ENCODE measurements around the gene STX4. TPM values are rescaled to one million over a fixed set of nuclear protein-coding genes. Genes with fewer than 3 reads are reported as not detected.
A peak's percentile ranks its signal among the peaks of the same experiment; 100 is the strongest.

STX4 gene
- total and polyA plus RNA-seq, 9 of the 15 experiments (the other 6 are each of a cell fraction or from before 2014, with no cell fraction given) = 3.2 to 48.0 (median 21.5) TPM

DNA sequence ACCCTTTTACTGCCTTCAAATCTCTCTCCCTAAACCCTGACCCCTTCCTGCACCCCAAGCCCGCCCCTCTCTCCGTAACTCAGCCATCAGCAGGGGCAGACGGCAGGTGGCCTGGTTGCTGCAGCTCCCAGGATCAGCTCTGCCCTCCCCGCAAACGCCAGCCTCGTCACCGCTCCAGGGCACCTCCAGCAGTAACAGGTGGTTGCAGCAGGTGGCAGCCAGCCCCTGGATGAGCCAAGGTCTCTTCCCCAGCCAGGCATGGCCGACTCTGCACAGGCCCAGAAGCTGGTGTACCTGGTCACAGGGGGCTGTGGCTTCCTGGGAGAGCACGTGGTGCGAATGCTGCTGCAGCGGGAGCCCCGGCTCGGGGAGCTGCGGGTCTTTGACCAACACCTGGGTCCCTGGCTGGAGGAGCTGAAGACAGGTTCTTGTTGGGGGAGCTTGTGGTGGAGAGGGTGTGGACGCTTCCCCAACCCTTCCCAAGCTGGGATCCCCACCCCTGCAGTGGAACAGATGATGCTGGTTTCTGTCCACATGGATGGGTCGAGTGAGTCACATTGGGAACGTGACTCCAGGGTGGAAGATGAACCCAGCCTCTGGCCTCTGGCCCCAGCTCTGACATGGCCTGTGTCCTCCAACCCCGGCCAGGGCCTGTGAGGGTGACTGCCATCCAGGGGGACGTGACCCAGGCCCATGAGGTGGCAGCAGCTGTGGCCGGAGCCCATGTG is 47.8 kb upstream of the STX4 start (continued):
- TF ChIP-seq ATF7 (IDR thresholded peaks at IDR 0.05) (peak; percentile 3; the same call in 1 of the 2 replicates), MTA3 (IDR thresholded peaks at IDR 0.05; ENCODE audit: borderline replicate concordance) (no peak), SRSF3 (IDR thresholded peaks at IDR 0.05; ENCODE audit: insufficient read depth, low read length) (no peak), ZNF830 (CRISPR knock-in tag; IDR thresholded peaks at IDR 0.05) (no peak), ZNF212 (CRISPR knock-in tag; IDR thresholded peaks at IDR 0.05) (no peak), STAT5A (IDR thresholded peaks at IDR 0.05; ENCODE audit: borderline replicate concordance, low read length) (no peak), ZNF75A (CRISPR knock-in tag; IDR thresholded peaks at IDR 0.05) (no peak), TGIF2 (CRISPR knock-in tag; IDR thresholded peaks at IDR 0.05) (no peak), MED1 (CRISPR knock-in tag; IDR thresholded peaks at IDR 0.05; ENCODE audit: borderline replicate concordance) (no peak), ZNF124 (CRISPR knock-in tag; IDR thresholded peaks at IDR 0.05) (no peak)
- TF ChIP-seq, protein P1, sequence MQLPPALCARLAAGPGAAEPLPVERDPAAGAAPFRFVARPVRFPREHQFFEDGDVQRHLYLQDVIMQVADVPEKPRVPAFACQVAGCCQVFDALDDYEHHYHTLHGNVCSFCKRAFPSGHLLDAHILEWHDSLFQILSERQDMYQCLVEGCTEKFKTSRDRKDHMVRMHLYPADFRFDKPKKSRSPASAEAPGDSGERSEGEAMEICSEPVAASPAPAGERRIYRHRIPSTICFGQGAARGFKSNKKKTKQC (CRISPR knock-in tag; IDR thresholded peaks at IDR 0.05) = no peak
- TF ChIP-seq, protein P2, sequence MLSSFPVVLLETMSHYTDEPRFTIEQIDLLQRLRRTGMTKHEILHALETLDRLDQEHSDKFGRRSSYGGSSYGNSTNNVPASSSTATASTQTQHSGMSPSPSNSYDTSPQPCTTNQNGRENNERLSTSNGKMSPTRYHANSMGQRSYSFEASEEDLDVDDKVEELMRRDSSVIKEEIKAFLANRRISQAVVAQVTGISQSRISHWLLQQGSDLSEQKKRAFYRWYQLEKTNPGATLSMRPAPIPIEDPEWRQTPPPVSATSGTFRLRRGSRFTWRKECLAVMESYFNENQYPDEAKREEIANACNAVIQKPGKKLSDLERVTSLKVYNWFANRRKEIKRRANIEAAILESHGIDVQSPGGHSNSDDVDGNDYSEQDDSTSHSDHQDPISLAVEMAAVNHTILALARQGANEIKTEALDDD (IDR thresholded peaks at IDR 0.05) = no peak
- TF ChIP-seq, protein P3, sequence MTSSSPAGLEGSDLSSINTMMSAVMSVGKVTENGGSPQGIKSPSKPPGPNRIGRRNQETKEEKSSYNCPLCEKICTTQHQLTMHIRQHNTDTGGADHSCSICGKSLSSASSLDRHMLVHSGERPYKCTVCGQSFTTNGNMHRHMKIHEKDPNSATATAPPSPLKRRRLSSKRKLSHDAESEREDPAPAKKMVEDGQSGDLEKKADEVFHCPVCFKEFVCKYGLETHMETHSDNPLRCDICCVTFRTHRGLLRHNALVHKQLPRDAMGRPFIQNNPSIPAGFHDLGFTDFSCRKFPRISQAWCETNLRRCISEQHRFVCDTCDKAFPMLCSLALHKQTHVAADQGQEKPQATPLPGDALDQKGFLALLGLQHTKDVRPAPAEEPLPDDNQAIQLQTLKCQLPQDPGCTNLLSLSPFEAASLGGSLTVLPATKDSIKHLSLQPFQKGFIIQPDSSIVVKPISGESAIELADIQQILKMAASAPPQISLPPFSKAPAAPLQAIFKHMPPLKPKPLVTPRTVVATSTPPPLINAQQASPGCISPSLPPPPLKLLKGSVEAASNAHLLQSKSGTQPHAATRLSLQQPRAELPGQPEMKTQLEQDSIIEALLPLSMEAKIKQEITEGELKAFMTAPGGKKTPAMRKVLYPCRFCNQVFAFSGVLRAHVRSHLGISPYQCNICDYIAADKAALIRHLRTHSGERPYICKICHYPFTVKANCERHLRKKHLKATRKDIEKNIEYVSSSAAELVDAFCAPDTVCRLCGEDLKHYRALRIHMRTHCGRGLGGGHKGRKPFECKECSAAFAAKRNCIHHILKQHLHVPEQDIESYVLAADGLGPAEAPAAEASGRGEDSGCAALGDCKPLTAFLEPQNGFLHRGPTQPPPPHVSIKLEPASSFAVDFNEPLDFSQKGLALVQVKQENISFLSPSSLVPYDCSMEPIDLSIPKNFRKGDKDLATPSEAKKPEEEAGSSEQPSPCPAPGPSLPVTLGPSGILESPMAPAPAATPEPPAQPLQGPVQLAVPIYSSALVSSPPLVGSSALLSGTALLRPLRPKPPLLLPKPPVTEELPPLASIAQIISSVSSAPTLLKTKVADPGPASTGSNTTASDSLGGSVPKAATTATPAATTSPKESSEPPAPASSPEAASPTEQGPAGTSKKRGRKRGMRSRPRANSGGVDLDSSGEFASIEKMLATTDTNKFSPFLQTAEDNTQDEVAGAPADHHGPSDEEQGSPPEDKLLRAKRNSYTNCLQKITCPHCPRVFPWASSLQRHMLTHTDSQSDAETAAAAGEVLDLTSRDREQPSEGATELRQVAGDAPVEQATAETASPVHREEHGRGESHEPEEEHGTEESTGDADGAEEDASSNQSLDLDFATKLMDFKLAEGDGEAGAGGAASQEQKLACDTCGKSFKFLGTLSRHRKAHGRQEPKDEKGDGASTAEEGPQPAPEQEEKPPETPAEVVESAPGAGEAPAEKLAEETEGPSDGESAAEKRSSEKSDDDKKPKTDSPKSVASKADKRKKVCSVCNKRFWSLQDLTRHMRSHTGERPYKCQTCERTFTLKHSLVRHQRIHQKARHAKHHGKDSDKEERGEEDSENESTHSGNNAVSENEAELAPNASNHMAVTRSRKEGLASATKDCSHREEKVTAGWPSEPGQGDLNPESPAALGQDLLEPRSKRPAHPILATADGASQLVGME (CRISPR knock-in tag; IDR thresholded peaks at IDR 0.05) = no peak
- TF ChIP-seq, protein P4, sequence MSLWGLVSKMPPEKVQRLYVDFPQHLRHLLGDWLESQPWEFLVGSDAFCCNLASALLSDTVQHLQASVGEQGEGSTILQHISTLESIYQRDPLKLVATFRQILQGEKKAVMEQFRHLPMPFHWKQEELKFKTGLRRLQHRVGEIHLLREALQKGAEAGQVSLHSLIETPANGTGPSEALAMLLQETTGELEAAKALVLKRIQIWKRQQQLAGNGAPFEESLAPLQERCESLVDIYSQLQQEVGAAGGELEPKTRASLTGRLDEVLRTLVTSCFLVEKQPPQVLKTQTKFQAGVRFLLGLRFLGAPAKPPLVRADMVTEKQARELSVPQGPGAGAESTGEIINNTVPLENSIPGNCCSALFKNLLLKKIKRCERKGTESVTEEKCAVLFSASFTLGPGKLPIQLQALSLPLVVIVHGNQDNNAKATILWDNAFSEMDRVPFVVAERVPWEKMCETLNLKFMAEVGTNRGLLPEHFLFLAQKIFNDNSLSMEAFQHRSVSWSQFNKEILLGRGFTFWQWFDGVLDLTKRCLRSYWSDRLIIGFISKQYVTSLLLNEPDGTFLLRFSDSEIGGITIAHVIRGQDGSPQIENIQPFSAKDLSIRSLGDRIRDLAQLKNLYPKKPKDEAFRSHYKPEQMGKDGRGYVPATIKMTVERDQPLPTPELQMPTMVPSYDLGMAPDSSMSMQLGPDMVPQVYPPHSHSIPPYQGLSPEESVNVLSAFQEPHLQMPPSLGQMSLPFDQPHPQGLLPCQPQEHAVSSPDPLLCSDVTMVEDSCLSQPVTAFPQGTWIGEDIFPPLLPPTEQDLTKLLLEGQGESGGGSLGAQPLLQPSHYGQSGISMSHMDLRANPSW (CRISPR knock-in tag; IDR thresholded peaks at IDR 0.05) = no peak
- TF ChIP-seq, protein P5, sequence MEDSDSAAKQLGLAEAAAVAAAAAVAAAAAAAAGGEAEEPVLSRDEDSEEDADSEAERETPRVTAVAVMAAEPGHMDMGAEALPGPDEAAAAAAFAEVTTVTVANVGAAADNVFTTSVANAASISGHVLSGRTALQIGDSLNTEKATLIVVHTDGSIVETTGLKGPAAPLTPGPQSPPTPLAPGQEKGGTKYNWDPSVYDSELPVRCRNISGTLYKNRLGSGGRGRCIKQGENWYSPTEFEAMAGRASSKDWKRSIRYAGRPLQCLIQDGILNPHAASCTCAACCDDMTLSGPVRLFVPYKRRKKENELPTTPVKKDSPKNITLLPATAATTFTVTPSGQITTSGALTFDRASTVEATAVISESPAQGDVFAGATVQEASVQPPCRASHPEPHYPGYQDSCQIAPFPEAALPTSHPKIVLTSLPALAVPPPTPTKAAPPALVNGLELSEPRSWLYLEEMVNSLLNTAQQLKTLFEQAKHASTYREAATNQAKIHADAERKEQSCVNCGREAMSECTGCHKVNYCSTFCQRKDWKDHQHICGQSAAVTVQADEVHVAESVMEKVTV (CRISPR knock-in tag; IDR thresholded peaks at IDR 0.05) = peak; percentile 70

Data from K562 (cell line).